Mucosa of gallbladder (tissue), 1 donor: ENCODE data around the gene SLC2A4. TPM values are rescaled to one million over a fixed set of nuclear protein-coding genes. Genes with fewer than 3 reads are reported as not detected.

Experiments
- DNase-seq: peaks from one replicate; pipeline ENCODE4 v3.0.0-alpha.2; 2020; ENCODE audit warnings: low spot score
- total RNA-seq: library from RNA; stranded (reverse); gene quantifications from one replicate; pipeline ENCODE4 v1.2.1, GENCODE V29; 2021
- donor health status: DM: no; HTN: no; CAD: no.

The SLC2A4 gene
- total RNA-seq, 1 donor from 2014 or later = 7.6 TPM

DNA sequence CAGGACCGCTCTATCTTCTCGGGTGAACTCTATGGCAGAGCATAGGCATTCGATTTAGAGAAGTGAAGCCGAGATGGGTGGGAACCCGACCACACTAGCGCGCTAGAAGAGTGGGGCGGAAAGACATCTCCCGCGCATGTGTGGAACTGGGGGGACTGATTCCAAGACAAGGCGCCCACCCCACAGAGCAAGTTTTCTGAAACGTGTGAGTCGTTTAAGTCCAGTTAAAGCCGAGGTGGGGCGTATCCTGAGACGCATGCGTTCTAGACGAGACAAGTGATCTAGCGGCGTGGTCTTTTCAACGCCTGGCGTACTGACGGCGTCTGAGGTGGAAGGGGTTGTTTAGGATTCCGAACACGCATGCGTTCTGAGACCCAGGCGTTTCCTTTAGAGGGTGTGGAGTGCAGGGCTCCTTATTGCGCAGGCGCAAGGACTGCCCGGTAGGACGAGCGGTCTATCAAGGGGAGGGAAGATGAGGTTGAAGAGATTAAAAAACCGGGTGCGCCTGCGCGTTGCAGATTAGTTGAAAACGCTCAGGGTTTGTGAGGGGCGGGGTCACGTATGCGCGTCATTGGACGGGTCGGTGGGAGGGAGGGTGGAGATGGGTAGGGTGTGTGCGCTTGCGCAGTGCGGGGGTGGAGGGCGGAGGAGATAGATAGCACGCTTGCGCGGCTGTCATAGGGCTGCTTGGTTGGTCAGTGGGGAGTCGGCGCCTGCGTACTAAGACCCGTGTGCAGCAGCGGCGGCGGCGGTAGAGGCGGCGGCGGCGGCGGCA is 25.6 kb downstream of the SLC2A4 start, which contains the start of gene EIF5A:
Gene EIF5A, plus strand, starts transcription at position 718 of the 775 bp plus-strand sequence. CDS start 2,008 bp downstream, outside the sequence.
- peak; percentile 100 for DNase-seq

GRCh38 chr17:7307686-7308624 is 26.4 kb downstream of the SLC2A4 start:
- peak; percentile 43 for DNase-seq

GRCh38 chr17:7308625-7309433 is 27.3 kb downstream of the SLC2A4 start:
- DNase-seq = peak; percentile 78

DNA sequence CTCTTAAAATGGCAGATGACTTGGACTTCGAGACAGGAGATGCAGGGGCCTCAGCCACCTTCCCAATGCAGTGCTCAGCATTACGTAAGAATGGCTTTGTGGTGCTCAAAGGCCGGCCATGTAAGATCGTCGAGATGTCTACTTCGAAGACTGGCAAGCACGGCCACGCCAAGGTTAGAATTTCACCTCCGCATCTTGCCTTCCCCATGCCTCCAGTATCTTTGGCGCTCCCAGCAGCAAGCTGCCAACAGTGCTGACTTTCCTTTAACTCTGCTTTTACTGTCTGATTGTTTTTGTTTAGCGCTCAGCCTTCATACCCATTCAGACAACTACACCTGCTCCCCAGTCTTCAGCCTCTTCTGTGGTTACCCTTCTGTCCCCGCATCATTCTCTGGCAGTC is 28.1 kb downstream of the SLC2A4 start:
- DNase-seq = no peak

GRCh38 chr17:7311110-7311705 is 29.7 kb downstream of the SLC2A4 start:
- no peak for DNase-seq

GRCh38 chr17:7312432-7313087 is 31.0 kb downstream of the SLC2A4 start:
- no peak for DNase-seq

DNA sequence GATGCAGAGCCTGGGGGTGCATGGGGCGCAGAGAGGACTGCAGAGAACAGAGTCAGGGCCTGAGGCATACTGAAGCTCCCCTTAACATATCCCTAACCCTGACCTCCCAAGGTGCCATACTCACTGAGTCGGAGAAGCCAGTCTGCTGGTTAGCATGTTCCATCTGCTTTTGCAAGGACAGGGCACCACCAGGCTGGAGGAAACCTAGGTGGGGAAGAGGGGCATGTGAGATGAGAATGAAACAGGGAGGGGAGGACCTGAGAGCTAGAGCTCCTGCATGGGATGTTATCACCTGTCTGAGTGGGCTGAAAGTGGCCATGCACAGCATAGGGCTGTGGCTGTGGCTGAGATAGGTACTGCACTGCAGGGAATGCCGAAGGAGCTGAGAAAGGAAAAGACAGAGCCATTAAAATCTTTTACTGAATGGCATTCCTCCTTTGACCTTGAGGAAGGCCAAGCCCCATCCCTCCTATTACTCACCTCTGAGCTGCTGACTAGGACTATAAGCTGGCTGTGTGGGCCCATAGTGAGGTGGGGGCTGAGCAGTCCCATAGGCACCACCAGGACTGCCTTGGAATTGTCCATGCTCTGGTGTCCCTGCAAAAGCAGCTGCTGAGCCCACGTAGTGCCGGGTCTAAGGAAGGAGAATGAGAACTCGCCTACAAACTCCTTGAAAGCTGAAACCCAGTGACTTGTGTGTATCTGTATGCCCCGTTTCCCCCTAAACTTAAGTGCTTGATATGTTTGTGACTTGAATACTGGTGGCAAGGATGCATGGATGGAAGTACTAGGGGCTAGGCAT is 31.8 kb downstream of the SLC2A4 start:
- no peak for DNase-seq

- DNase-seq = no peak
These were observed 32.6 kb downstream of the SLC2A4 start for GRCh38 chr17:7313890-7314718.

- peak; percentile 94 for DNase-seq
These were observed 33.4 kb downstream of the SLC2A4 start, which contains the start of gene GPS2 for GRCh38 chr17:7314719-7315569. TSS of gene GPS2 (minus strand) at chr17:7315360. CDS start at chr17:7315052, 308 bp downstream.

DNA sequence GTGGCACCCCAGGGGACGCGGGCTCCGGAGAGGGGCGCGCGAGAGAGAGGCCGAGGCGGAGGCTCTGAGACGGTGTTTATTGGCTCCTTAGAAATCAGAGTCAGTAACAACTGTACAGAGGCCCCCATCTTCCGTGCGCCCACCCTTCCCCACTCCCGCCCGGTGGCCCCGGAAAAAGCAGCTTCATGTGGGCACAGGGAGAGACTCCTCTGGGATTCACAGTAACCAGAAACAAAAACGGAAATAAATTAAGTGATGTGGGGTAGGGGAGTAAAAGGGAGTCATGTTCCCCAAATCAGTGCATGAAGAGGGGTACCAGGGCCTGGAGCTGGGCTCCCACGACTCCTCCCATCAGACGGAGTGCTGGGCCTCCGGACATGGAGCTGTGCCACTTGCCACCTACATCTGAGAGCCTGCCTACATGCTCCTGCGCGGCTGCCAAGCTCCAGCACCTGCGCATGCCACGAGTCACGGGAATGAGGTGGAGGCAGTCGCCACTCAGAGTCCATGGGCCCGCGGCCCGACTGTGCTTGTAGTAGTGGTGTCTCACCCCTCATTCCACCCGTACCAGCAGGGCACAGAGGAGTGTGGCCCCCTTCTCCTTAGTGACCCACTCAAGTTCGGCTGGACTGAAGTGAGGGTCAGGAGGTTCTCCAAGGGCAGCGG is 34.2 kb downstream of the SLC2A4 start:
- no peak for DNase-seq

DNA sequence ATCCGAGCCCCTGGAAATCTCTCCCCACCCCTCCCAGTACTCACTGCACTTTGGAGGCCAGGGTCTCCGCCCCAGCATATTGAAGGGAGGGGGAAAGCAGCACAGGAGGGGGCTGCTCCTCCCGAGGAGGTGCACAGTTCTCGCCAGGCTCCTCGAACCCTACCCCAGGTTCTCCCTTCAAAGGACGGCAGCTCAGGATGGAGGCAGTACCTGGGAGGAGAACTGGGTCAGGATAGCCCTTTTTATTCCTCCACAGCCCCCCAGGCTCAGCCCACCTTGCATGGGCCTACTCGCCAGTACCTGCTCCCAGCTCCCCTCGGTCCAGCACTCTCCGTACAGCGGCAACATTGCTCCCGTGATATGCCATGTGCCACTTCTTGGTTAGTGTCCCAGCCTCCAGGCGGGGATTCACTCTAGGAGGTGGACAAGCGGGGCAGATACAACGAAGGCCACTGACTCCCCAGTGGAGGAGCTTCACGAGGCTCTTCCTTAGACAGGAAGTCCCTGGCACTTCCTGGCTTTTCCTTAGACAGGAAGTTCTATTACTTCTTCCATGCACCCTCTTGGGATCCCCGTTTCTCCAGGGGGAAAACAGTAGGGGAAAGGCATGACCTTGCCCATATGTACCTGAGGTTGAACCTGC is 35.8 kb downstream of the SLC2A4 start:
- no peak for DNase-seq

DNA sequence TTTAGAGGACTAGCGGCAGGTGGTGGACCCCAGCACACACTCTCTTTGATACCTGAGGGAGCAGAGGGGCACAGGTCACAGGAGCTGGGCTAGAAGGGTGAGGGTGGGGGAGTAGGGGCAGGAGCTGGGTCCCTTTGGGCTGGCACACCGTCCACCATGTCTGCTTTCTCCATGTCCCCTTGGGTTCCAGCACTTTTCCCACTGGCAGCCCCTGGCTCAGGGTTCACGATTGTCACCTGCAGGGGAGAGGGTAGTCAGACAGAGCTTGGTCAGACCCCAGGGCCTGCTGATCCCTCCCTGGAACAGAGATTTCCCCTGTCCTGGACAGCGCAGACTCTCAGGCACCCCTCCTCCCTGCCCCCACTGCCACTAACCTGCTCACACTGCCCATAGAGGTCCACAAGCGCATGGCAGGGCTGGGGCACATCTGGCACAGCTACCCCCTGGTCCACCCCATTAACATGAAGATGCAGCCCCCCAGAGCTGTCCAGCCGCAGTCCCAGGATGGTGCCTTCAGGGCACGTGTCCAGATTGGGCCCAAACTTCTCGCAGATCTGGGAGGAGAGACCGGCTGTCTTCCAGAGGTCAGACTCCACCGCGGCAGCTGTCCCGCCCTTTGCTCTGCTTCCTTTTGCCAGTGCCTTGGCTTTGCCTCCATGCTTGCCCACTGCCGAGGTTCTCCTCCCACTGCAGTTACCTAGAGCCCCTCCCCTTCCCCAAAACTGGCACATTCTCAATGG is 36.8 kb downstream of the SLC2A4 start:
- no peak for DNase-seq

DNA sequence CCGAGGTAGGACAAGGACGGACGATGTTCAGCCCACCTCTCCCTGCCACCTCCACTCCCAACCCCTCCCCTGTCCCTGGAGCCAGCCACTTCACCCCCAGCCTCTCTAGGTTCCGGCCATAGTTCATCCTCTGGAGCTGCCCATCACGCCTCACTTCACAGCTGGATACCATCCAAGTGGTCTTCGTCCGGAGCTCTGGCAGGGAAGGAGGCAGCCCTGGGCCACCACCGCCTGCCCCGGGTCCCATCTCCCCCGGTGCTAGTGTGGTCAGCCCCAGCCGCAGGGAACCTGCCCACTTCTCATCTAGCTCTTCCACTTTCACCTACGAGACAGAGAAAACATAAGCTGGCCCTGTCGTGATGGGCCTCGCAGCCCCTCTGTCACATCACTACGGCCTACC is 39.9 kb downstream of the SLC2A4 start:
- no peak for DNase-seq

DNA sequence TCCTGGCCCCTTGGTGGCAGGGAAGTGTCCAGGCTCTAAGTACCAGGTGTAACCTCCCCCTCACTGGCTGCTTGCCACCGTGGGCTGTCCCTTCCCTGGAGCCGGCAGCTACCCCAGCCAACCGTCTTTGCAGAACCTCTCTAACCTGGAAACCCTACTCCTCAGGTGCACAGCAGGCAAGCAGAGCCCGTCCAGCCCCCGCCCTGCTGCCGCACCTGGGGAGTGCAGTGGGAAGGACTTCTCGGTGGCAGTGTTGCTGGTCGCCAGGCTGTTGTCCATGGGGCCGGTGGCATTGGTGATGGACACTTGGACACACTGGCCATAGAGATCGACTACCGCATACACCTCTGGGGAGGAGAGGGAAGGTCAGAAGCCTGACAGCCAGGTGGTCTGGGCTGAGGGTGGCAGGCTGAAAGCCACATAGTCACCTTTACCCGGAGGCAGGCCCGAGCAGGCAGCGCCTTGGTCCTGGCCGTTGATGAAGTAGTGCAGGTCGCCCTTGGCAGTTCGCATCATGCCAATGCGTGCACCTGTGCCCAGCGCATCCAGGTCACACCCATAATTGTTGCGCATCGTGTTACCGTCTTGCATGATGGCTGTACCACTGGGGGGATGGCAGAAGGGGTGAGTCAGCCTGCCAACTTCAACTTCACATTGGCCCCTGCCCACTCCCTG is 41.1 kb downstream of the SLC2A4 start:
- no peak for DNase-seq

DNA sequence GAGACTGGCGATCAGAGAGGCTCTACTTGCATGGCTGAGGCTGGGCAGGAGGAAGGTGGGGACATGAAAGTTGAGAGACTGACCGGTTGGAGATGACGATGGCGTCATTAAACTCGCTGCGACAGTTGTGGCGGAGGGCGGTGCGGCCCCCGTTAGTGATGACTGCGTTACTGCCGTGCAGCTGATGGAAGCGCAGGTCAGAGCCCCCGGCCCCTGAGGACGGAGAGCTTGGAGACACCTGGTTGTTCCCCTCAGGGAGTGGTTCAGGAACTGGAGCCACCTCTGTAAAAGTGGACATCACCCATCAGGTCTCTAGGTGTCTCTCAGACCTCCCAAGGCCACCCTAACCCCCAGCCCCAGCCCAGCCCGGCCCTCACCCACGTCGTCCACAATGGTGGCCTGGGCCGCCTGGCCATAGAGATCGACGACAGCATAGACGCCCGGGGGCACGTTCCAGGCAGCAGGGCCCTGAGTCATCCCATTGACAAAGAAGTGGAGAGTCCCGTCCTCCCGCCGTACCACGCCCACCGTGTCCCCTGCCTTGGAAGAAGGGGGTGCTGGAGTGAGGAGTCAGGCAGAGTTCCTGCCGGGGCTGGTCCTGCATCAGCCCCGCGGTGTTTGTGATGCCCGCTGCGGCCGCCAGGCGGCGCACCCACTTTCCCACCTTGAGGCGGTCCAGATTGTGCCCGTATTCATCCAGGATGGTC is 42.4 kb downstream of the SLC2A4 start:
- DNase-seq = no peak
